H9 (cell line): ENCODE results near the gene TRAK2. TPM values are rescaled to one million over a fixed set of nuclear protein-coding genes. Genes with fewer than 3 reads are reported as not detected.

Experiments
- DNase-seq: peaks from one replicate; pipeline ENCODE4 v3.0.0-alpha.2; 2017
- H2AFZ ChIP-seq: one replicate; pipeline ENCODE4 v1.6.1; 2013; ENCODE audit warnings: mild to moderate bottlenecking, low read length, control low read depth, moderate library complexity
- H2AK5ac ChIP-seq: 2 replicates; pipeline ENCODE4 v1.6.1; 2013; ENCODE audit warnings: low read length, control low read depth, mixed read lengths; ENCODE audit not compliant: insufficient read length
- H2BK120ac ChIP-seq: one replicate; pipeline ENCODE4 v1.6.1; 2013; ENCODE audit warnings: low read depth, mild to moderate bottlenecking, low read length, control low read depth, inconsistent platforms; ENCODE audit not compliant: poor library complexity, severe bottlenecking
- H2BK12ac ChIP-seq: 2 replicates; pipeline ENCODE4 v1.6.1; 2013; ENCODE audit warnings: low read length, control low read depth, mixed read lengths, low read depth; ENCODE audit not compliant: insufficient read length
- H2BK15ac ChIP-seq: 2 replicates; pipeline ENCODE4 v1.6.1; 2013; ENCODE audit warnings: low read depth, low read length, control low read depth
- H2BK20ac ChIP-seq: one replicate; pipeline ENCODE4 v1.6.1; 2013; ENCODE audit warnings: low read depth, mild to moderate bottlenecking, low read length, control low read depth, inconsistent platforms; ENCODE audit not compliant: poor library complexity, severe bottlenecking
- H2BK5ac ChIP-seq: 2 replicates; pipeline ENCODE4 v1.6.1; 2013; ENCODE audit warnings: low read length, control low read depth, mixed read lengths; ENCODE audit not compliant: insufficient read length
- H3K14ac ChIP-seq: 2 replicates; pipeline ENCODE4 v1.6.1; 2013; ENCODE audit warnings: low read length, control low read depth; ENCODE audit not compliant: insufficient read depth
- H3K18ac ChIP-seq: 2 replicates; pipeline ENCODE4 v1.6.1; 2013; ENCODE audit warnings: low read depth, mild to moderate bottlenecking, mixed read lengths, low read length, control low read depth; ENCODE audit not compliant: insufficient read length
- H3K23ac ChIP-seq: 2 replicates; pipeline ENCODE4 v1.6.1; 2013; ENCODE audit warnings: low read length, control low read depth, mixed read lengths, low read depth; ENCODE audit not compliant: insufficient read length
- H3K23me2 ChIP-seq: 2 replicates; pipeline ENCODE4 v1.6.1; 2013; ENCODE audit warnings: low read depth, mild to moderate bottlenecking, mixed read lengths, low read length, control low read depth; ENCODE audit not compliant: insufficient read length, poor library complexity, severe bottlenecking
- H3K27ac ChIP-seq: 2 replicates; pipeline ENCODE4 v1.5.1; 2013; ENCODE audit warnings: low read length, control low read depth, mixed read lengths, low read depth; ENCODE audit not compliant: insufficient read length
- H3K27me3 ChIP-seq: 2 replicates; pipeline ENCODE4 v1.6.1; 2013; ENCODE audit warnings: low read length, control low read depth, inconsistent platforms; ENCODE audit not compliant: insufficient read depth
- H3K4ac ChIP-seq: 2 replicates; pipeline ENCODE4 v1.6.1; 2013; ENCODE audit warnings: low read depth, mild to moderate bottlenecking, control low read depth, inconsistent platforms, low read length, moderate library complexity
- H3K4me1 ChIP-seq: 2 replicates; pipeline ENCODE4 v1.6.1; 2013; ENCODE audit warnings: low read length, control low read depth, inconsistent platforms; ENCODE audit not compliant: insufficient read depth
- H3K4me2 ChIP-seq: 2 replicates; pipeline ENCODE4 v1.6.1; 2013; ENCODE audit warnings: low read length, control low read depth, mixed read lengths; ENCODE audit not compliant: insufficient read length, insufficient read depth
- H3K56ac ChIP-seq: 2 replicates; pipeline ENCODE4 v1.6.1; 2013; ENCODE audit warnings: low read depth, mild to moderate bottlenecking, mixed read lengths, low read length, control low read depth; ENCODE audit not compliant: insufficient read length
- H3K79me1 ChIP-seq: 2 replicates; pipeline ENCODE4 v1.6.1; 2013; ENCODE audit warnings: low read depth, mild to moderate bottlenecking, moderate library complexity, low read length, control low read depth, inconsistent platforms; ENCODE audit not compliant: insufficient read depth, poor library complexity, severe bottlenecking
- H3K79me2 ChIP-seq: 2 replicates; pipeline ENCODE4 v1.6.1; 2013; ENCODE audit warnings: low read length, control low read depth, inconsistent platforms; ENCODE audit not compliant: insufficient read depth
- H3K9ac ChIP-seq: 2 replicates; pipeline ENCODE4 v1.6.1; 2013; ENCODE audit warnings: low read length, control low read depth, mixed read lengths; ENCODE audit not compliant: insufficient read length; ENCODE audit errors: extremely low read depth
- H3K9me3 ChIP-seq: one replicate; pipeline ENCODE4 v1.6.1; 2013; ENCODE audit warnings: low read depth, low read length, inconsistent platforms; ENCODE audit not compliant: control insufficient read depth
- H3T11ph ChIP-seq: one replicate; pipeline ENCODE4 v1.6.1; 2013; ENCODE audit warnings: mild to moderate bottlenecking, low read length, control low read depth, inconsistent platforms
- H4K20me1 ChIP-seq: one replicate; pipeline ENCODE4 v1.6.1; 2013; ENCODE audit not compliant: control insufficient read depth, insufficient read length, insufficient read depth
- H4K5ac ChIP-seq: 2 replicates; pipeline ENCODE4 v1.6.1; 2013; ENCODE audit warnings: low read depth, mild to moderate bottlenecking, mixed read lengths, low read length, control low read depth; ENCODE audit not compliant: insufficient read length
- H4K8ac ChIP-seq: replicated peaks from 2 replicates; pipeline ENCODE4 v1.6.1; 2013; ENCODE audit warnings: low read length, control low read depth, mixed read lengths, low read depth; ENCODE audit not compliant: insufficient read length
- H4K91ac ChIP-seq: 2 replicates; pipeline ENCODE4 v1.6.1; 2013; ENCODE audit warnings: low read depth, mild to moderate bottlenecking, moderate library complexity, mixed read lengths, low read length, control low read depth; ENCODE audit not compliant: insufficient read length
- H3K27ac Mint-ChIP-seq, 3 experiments: 2 replicates in 2 of 3; 3 replicates in 1 of 3; pipeline ENCODE4 v1.8.0; 2020 to 2021; ENCODE audit warnings: mixed read lengths in 3 of 3, mild to moderate bottlenecking in 1 of 3, moderate library complexity in 1 of 3
- H3K27me3 Mint-ChIP-seq: 2 replicates; pipeline ENCODE4 v1.8.0; 2021; ENCODE audit warnings: low read depth, mild to moderate bottlenecking, moderate library complexity, mixed read lengths
- H3K36me3 Mint-ChIP-seq, 3 experiments: 2 replicates in 2 of 3; 3 replicates in 1 of 3; pipeline ENCODE4 v1.8.0; 2020 to 2021; ENCODE audit warnings: low read depth in 3 of 3, mixed read lengths in 3 of 3; ENCODE audit not compliant: insufficient read depth in 1 of 3
- H3K4me1 Mint-ChIP-seq, 2 experiments: 2 replicates each; pipeline ENCODE4 v1.8.0; 2020; ENCODE audit warnings: mixed read lengths in 2 of 2
- H3K4me3 Mint-ChIP-seq, 2 experiments: 2 replicates in 1 of 2; 3 replicates in 1 of 2; pipeline ENCODE4 v1.8.0; 2020 to 2021; ENCODE audit warnings: mild to moderate bottlenecking in 2 of 2, mixed read lengths in 2 of 2, moderate library complexity in 1 of 2
- H3K9me3 Mint-ChIP-seq, 2 experiments: 2 replicates in 1 of 2; 3 replicates in 1 of 2; pipeline ENCODE4 v1.8.0; 2020; ENCODE audit warnings: mild to moderate bottlenecking in 2 of 2, mixed read lengths in 2 of 2, moderate library complexity in 1 of 2
- CTCF ChIP-seq: fragments of 200-600 bp; sonication (generic); conservative IDR thresholded peaks from 3 replicates; pipeline ENCODE4 v1.8.0; 2021; ENCODE audit warnings: antibody characterized with exemption, mild to moderate bottlenecking
- WGBS: extraction: QIAGEN DNeasy Blood & Tissue Kit; methylation state at CpG from one replicate; pipeline ENCODE4 v1.1.7; 2013; ENCODE audit warnings: missing lambda C conversion rate, low lambda C conversion rate, mixed read lengths; ENCODE audit not compliant: insufficient read length; ENCODE audit errors: extremely low coverage; 5-methylcytosine and 5-hydroxymethylcytosine counted together
- total RNA-seq: library from RNA; stranded (reverse); gene quantifications from 2 replicates; pipeline ENCODE4 v1.2.1, GENCODE V29; 2021

Gene TRAK2
- total RNA-seq, 1 experiment from 2014 or later: 14.2 TPM

GRCh38 chr2:201500534-201500933, 49.3 kb upstream of the TRAK2 start:
- no peak overlapping the region for H3K27ac Mint-ChIP-seq
- WGBS: no CpG with 5 or more reads among the region's 3 CpGs

More at GRCh38 chr2:201500534-201500933, 49.3 kb upstream of the TRAK2 start:
- Histone ChIP-seq H2BK12ac (no peak overlapping the region), H2BK120ac (no peak overlapping the region), H3K4me1 (no peaks in the 10 kb centered on the region), H3K9me3 (no peaks in the 10 kb centered on the region), H2BK5ac (no peak overlapping the region), H3K56ac (no peak overlapping the region), H2AK5ac (no peak overlapping the region), H3K4ac (no peak overlapping the region), H3K27me3 (no peaks in the 10 kb centered on the region), H3K9ac (no peak overlapping the region), H4K91ac (no peak overlapping the region), H4K20me1 (no peaks in the 10 kb centered on the region), H2AFZ (no peak overlapping the region), H4K5ac (no peak overlapping the region), H4K8ac (no peak overlapping the region), H3K14ac (no peak overlapping the region), H3K23me2 (no peaks in the 10 kb centered on the region), H3K79me2 (no peaks in the 10 kb centered on the region), H3T11ph (no peak overlapping the region), H3K79me1 (no peaks in the 10 kb centered on the region), H2BK20ac (no peak overlapping the region), H3K4me2 (no peak overlapping the region), H3K27ac (no peak overlapping the region), H3K23ac (no peak overlapping the region), H3K18ac (no peak overlapping the region), H2BK15ac (no peak overlapping the region)
- H3K27me3 Mint-ChIP-seq: no peaks in the 10 kb centered on the region
- DNase-seq: no peak
- TF ChIP-seq CTCF: no peak
- no peaks in the 10 kb centered on the region for H3K4me1 Mint-ChIP-seq
- peaks cover 0 to 9% (median 8%) of the 10 kb centered on the region in 3 experiments; a peak in 3 of 7 replicates for H3K36me3 Mint-ChIP-seq
- H3K4me3 Mint-ChIP-seq: no peak overlapping the region
- H3K9me3 Mint-ChIP-seq: peaks cover 10 to 12% of the 10 kb centered on the region in 2 experiments
